ENCODE results near the gene PLEKHA4. TPM values are rescaled to one million over a fixed set of nuclear protein-coding genes. Genes with fewer than 3 reads are reported as not detected.

PLEKHA4 gene
- total and polyA plus RNA-seq, 10 of the 15 experiments (the other 5 are each of a cell fraction or from before 2014, with no cell fraction given), result 0.13 to 10.0 (median 6.4) TPM; not detected in 1

GRCh38 chr19:48836089-48837017 lies 32.1 kb downstream of the PLEKHA4 start, which contains the start of gene HSD17B14 (continued):
- TF ChIP-seq MLLT1 (IDR thresholded peaks at IDR 0.05) (no peak; the same call in 1 of the 2 replicates), WRNIP1 (IDR thresholded peaks at IDR 0.05; ENCODE audit: borderline replicate concordance, low read depth, low read length) (no peak), JUNB (IDR thresholded peaks at IDR 0.05) (no peak), SMARCA5 (IDR thresholded peaks at IDR 0.05) (no peak), TARDBP (IDR thresholded peaks at IDR 0.05; ENCODE audit: borderline replicate concordance) (no peak), NBN (IDR thresholded peaks at IDR 0.05) (0 out of 2 replicates have a peak, but pooled peaks have one; percentile 15), IRF4 (IDR thresholded peaks at IDR 0.05; ENCODE audit: low read depth, low read length) (no peak), BCLAF1 (IDR thresholded peaks at IDR 0.05) (no peak), BACH1 (IDR thresholded peaks at IDR 0.05; ENCODE audit: borderline replicate concordance) (0 out of 2 replicates have a peak, but pooled peaks have one; percentile 5)
